Caco-2 (cell line): ENCODE results near the gene ESPNL. TPM values are rescaled to one million over a fixed set of nuclear protein-coding genes. Genes with fewer than 3 reads are reported as not detected.
"Not testable (repeated sequence)": the region's sequence is repeated elsewhere in the genome, so short reads cannot be mapped to it uniquely, and the experiment has no call there.

ENCODE experiments used
- BruUV-seq: library from RNA; stranded (reverse); fragments of 400-500 nt; replicated peaks from 2 replicates; lab custom pipeline; 2021; lab: Mats Ljungman, UMichigan
- CTCF ChIA-PET: fragments of 300-600 bp; sonication (Branson Sonifier 250); formaldehyde crosslinking; loops from one replicate; lab custom pipeline; 2022; ENCODE audit warnings: antibody characterized with exemption; lab: Charles Lee
- POLR2A ChIA-PET: fragments of 300-600 bp; sonication (Branson Sonifier 250); formaldehyde crosslinking; loops from one replicate; lab custom pipeline; 2022; ENCODE audit warnings: antibody characterized with exemption; lab: Charles Lee
- DNase-seq, 2 experiments: peaks; one replicate each; pipeline versions ENCODE4 v3.0.0 to v3.0.0-alpha.2; 2020 to 2022
- H3K27me3 ChIP-seq: replicated peaks from 2 replicates; pipeline ENCODE4 v1.6.0; 2011; ENCODE audit warnings: low read length; ENCODE audit not compliant: control insufficient read depth, insufficient read depth
- H3K36me3 ChIP-seq: 2 replicates; pipeline ENCODE4 v1.5.1; 2011; ENCODE audit warnings: low read length; ENCODE audit not compliant: control insufficient read depth, insufficient read depth
- H3K4me1 ChIP-seq: fragments of 250-450 bp; sonication (Bioruptor Pico); 2 replicates; pipeline ENCODE4 v1.5.1; 2020; ENCODE audit warnings: mild to moderate bottlenecking
- H3K4me3 ChIP-seq: 2 replicates; pipeline ENCODE4 v1.5.1; 2011; ENCODE audit warnings: low read depth, mild to moderate bottlenecking, control low read depth, low read length
- H3K9me3 ChIP-seq: fragments of 250-450 bp; sonication (Bioruptor Pico); 2 replicates; pipeline ENCODE4 v1.5.1; 2020; ENCODE audit warnings: mild to moderate bottlenecking, moderate library complexity
- H3K27ac Mint-ChIP-seq: one replicate; pipeline ENCODE4 v1.8.0; 2022; ENCODE audit warnings: mixed read lengths; ENCODE audit not compliant: unreplicated experiment
- H3K27me3 Mint-ChIP-seq: one replicate; pipeline ENCODE4 v1.8.0; 2022; ENCODE audit warnings: mixed read lengths; ENCODE audit not compliant: insufficient read depth, unreplicated experiment
- H3K36me3 Mint-ChIP-seq: one replicate; pipeline ENCODE4 v1.8.0; 2022; ENCODE audit warnings: mild to moderate bottlenecking, mixed read lengths; ENCODE audit not compliant: insufficient read depth, unreplicated experiment
- H3K4me1 Mint-ChIP-seq: one replicate; pipeline ENCODE4 v1.8.0; 2022; ENCODE audit warnings: low read depth, mixed read lengths; ENCODE audit not compliant: unreplicated experiment
- H3K4me3 Mint-ChIP-seq: one replicate; pipeline ENCODE4 v1.8.0; 2022; ENCODE audit warnings: mild to moderate bottlenecking, moderate library complexity, mixed read lengths; ENCODE audit not compliant: unreplicated experiment
- H3K9me3 Mint-ChIP-seq: one replicate; pipeline ENCODE4 v1.8.0; 2022; ENCODE audit warnings: mixed read lengths; ENCODE audit not compliant: unreplicated experiment
- intact Hi-C: fragments of 100-400 bp; cut with micrococcal nuclease; formaldehyde crosslinking; loops from one replicate; pipeline ENCODE4 v1.10.0; 2022; ENCODE audit not compliant: unreplicated experiment
- total RNA-seq: library from RNA; stranded (reverse); gene quantifications from 2 replicates; pipeline ENCODE4 v1.2.3, GENCODE V29; 2022
- TF ChIP-seq, protein P1 (sequence below), 2 experiments: fragments of 200-600 bp in 1 of 2; IDR thresholded peaks; 1 replicate in 1 of 2; 2 replicates in 1 of 2; pipeline versions ENCODE4 v1.5.1 to v1.8.0; 2011 to 2022; ENCODE audit warnings: antibody characterized with exemption in 1 of 2, control low read depth in 1 of 2, inconsistent platforms in 1 of 2, low read depth in 1 of 2, low read length in 1 of 2, mild to moderate bottlenecking in 1 of 2, moderate library complexity in 1 of 2; ENCODE audit not compliant: insufficient read depth in 1 of 2, severe bottlenecking in 1 of 2, unreplicated experiment in 1 of 2

Gene ESPNL
- total RNA-seq, 1 experiment from 2014 or later, result not detected

DNA sequence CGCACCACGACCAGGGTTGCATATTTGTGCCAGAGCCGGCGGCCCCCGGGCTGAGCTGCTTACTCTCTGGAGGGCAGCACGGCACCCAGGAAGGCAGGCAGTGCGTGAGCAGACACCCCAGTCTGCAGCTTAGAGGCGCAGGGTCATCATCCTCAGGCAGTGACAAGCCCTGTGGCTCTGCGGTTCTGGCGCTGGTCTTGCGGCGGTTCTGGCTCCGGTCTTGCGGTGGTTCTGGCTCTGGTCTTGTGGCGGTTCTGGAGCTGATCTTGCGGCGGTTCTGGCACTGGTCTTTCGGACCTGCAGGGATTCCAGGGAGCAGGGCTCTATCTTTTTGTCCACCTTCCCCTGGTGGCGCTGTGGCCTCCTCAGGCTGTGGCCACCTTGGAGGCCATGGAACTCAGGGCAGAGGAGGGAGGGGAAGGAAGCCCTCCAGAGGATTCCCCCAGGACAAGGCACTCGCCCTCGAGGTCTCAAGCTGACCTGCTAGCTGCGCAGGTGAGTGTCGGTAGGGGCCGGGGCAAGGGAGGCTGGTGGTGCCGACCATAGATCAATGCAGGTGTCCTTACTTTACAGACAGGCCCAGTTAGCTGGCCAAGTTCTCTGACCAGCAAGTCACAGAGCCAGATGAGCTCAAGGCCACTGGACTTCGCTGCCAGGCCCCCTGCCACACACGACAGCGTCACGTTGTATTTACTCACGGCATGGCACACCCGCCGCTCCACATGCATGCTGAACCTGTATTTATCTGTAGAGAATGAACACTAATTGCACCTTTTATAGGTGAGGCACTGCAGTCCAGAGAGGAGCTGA is 14.9 kb downstream of the ESPNL start:
- Mint-ChIP-seq H3K36me3 (no peaks in the 10 kb centered on the region), H3K4me3 (no peak overlapping the region), H3K27ac (no peak overlapping the region), H3K4me1 (no peaks in the 10 kb centered on the region), H3K27me3 (peaks cover 4% of the 10 kb centered on the region), H3K9me3 (peaks cover 9% of the 10 kb centered on the region)
- POLR2A ChIA-PET, result no interaction called here
- Histone ChIP-seq H3K36me3 (no peaks in the 10 kb centered on the region), H3K4me1 (no peaks in the 10 kb centered on the region), H3K27me3 (no peaks in the 10 kb centered on the region), H3K9me3 (no peaks in the 10 kb centered on the region), H3K4me3 (no peak overlapping the region)
- BruUV-seq, result no TSS peak
- no peak for DNase-seq
- CTCF ChIA-PET, result no interaction called here
- TF ChIP-seq, protein P1, sequence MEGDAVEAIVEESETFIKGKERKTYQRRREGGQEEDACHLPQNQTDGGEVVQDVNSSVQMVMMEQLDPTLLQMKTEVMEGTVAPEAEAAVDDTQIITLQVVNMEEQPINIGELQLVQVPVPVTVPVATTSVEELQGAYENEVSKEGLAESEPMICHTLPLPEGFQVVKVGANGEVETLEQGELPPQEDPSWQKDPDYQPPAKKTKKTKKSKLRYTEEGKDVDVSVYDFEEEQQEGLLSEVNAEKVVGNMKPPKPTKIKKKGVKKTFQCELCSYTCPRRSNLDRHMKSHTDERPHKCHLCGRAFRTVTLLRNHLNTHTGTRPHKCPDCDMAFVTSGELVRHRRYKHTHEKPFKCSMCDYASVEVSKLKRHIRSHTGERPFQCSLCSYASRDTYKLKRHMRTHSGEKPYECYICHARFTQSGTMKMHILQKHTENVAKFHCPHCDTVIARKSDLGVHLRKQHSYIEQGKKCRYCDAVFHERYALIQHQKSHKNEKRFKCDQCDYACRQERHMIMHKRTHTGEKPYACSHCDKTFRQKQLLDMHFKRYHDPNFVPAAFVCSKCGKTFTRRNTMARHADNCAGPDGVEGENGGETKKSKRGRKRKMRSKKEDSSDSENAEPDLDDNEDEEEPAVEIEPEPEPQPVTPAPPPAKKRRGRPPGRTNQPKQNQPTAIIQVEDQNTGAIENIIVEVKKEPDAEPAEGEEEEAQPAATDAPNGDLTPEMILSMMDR (IDR thresholded peaks at IDR 0.05; ENCODE audit: insufficient read depth in 1 of 2, low read depth in 1 of 2, low read length in 1 of 2, severe bottlenecking in 1 of 2, unreplicated experiment in 1 of 2), result no peak
- intact Hi-C loops, result no loop called here

DNA sequence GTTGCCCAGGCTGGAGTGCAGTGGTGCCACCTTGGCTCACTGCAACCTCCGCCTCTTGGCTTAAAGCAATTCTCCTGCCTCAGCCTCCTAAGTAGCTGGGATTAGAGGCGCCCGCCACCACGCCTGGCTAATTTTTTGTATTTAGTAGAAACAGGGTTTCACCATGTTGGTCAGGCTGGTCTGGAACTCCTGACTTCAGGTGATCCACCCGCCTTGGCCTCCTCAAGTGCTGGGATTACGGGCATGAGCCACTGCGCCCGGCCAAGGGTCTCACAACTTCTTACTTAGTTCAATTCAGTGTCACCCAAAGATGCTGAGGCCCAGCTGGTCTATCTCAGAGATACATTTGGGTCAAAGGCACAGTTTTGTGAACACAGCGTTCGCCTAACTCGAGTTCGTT is 15.6 kb downstream of the ESPNL start:
- H3K4me3 ChIP-seq, H3K27ac Mint-ChIP-seq, DNase-seq, H3K27me3 ChIP-seq, H3K4me1 Mint-ChIP-seq, CTCF ChIA-PET, POLR2A ChIA-PET, BruUV-seq, intact Hi-C loops, H3K4me1 ChIP-seq, H3K36me3 ChIP-seq, H3K9me3 Mint-ChIP-seq, H3K27me3 Mint-ChIP-seq, H3K36me3 Mint-ChIP-seq, H3K4me3 Mint-ChIP-seq, H3K9me3 ChIP-seq: not testable (repeated sequence)

DNA sequence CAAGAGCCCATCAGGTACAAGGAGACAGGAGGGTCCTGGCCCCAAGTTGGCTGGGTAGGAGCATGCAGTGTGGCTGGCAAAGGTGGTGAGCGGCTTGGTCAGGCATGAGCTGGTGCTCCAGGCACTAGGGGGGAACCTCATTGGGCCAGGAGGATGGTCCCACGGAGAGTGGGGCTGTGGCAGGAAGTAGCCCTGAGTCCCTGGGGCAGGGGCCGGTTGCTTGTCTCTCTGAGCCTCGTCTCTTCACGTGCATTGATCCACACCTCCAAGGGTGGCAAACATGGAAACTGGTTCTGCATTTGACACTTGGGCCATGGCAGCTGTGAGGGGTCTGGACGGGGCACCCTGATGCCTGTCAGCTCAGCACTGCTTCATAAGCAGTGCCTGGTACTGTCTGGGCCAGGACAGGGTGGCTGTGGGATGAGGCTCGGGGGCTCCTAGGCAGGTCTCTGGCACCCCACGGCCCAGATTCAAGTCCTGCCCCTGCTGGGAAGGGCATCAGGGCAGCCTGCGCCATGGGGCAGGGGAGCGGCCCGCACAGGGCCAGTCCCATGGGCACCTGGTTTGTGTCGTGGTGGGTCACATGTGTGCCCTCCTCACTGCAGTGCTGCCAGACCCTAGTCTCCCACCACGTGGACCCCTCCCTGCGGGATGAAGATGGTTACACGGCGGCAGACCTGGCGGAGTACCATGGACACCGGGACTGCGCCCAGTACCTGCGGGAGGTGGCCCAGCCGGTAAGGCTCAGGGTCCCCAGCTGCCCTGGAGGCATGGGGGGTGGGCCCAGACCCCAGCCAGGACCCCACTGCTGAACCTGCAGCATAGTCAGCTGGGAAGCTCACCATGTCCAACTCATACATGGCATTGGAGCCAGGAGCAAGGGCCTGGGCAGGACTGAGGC is 16.4 kb downstream of the ESPNL start:
- DNase-seq, result no peak
- H3K4me1 ChIP-seq, result no peaks in the 10 kb centered on the region
- no peaks in the 10 kb centered on the region for H3K4me1 Mint-ChIP-seq
- TF ChIP-seq, protein P1 (IDR thresholded peaks at IDR 0.05; ENCODE audit: insufficient read depth in 1 of 2, low read depth in 1 of 2, low read length in 1 of 2, severe bottlenecking in 1 of 2, unreplicated experiment in 1 of 2), result no peak
- H3K4me3 ChIP-seq, result no peak overlapping the region
- H3K36me3 Mint-ChIP-seq, result no peaks in the 10 kb centered on the region
- peaks cover 4% of the 10 kb centered on the region for H3K27me3 Mint-ChIP-seq
- H3K27ac Mint-ChIP-seq, result no peak overlapping the region
- H3K27me3 ChIP-seq, result no peaks in the 10 kb centered on the region
- intact Hi-C loops, result no loop called here
- peaks cover 9% of the 10 kb centered on the region for H3K9me3 Mint-ChIP-seq
- no peaks in the 10 kb centered on the region for H3K36me3 ChIP-seq
- ChIA-PET CTCF (no interaction called here), POLR2A (no interaction called here)
- H3K4me3 Mint-ChIP-seq, result no peak overlapping the region
- no TSS peak for BruUV-seq
- H3K9me3 ChIP-seq, result no peaks in the 10 kb centered on the region
